H1 (cell line): ENCODE data around the gene MYMX. TPM values are rescaled to one million over a fixed set of nuclear protein-coding genes. Genes with fewer than 3 reads are reported as not detected.

ENCODE experiments used
- MAX ChIP-seq: IDR thresholded peaks from 2 replicates; pipeline ENCODE4 v1.6.1; 2012; ENCODE audit warnings: inconsistent platforms
- polyA plus RNA-seq, 7 experiments: library from polyadenylated mRNA; depleted of rRNA in 3 of 7; stranded (reverse) in 5 of 7; unstranded in 2 of 7; fragments of >200 nt in 5 of 7; fragments of 200-250 nt in 2 of 7; gene quantifications; 1 replicate in 5 of 7; 2 replicates in 1 of 7; 4 replicates in 1 of 7; pipeline versions ENCODE4 v1.2.1 to v1.2.3, GENCODE V29; 2011 to 2013; ENCODE audit warnings: missing spikeins in 2 of 7, mixed read lengths in 2 of 7
- total RNA-seq: library from RNA; stranded (reverse); fragmentation: NEBNext Ultra II Directional; extraction: Animal tissue kit (Norgen Biotek cat#: 25700); gene quantifications from 2 replicates; pipeline ENCODE4 v1.2.1, GENCODE V29; 2021

MYMX gene
- total and polyA plus RNA-seq, 2 of the 8 experiments (the other 6 are each of a cell fraction or from before 2014, with no cell fraction given): 4.7 to 6.9 TPM

GRCh38 chr6:44179648-44180047, 37.1 kb upstream of the MYMX start (continued):
- TF ChIP-seq MAX: no peak
